SK-N-SH (cell line): ENCODE results near the gene GPR137B.

ENCODE experiments used
- CHD2 ChIP-seq: fragments of 150-350 bp; IDR thresholded peaks from 2 replicates; pipeline ENCODE4 v1.6.1; 2018; ENCODE audit warnings: low read length; ENCODE audit not compliant: partially characterized antibody
- CTCF ChIP-seq: fragments of 200-600 bp; sonication (generic); IDR thresholded peaks from 2 replicates; pipeline ENCODE4 v1.6.1; 2017; ENCODE audit warnings: antibody characterized with exemption, mild to moderate bottlenecking, moderate library complexity
- EZH2phosphoT487 ChIP-seq: fragments of 200-600 bp; sonication (generic); IDR thresholded peaks from 2 replicates; pipeline ENCODE4 v1.6.1; 2017; ENCODE audit warnings: low read depth, mixed run types, mild to moderate bottlenecking, antibody characterized with exemption, moderate library complexity, borderline replicate concordance
- MAX ChIP-seq: IDR thresholded peaks from 2 replicates; pipeline ENCODE4 v1.4.0; 2012; ENCODE audit warnings: low read depth
- MXI1 ChIP-seq: IDR thresholded peaks from 2 replicates; pipeline ENCODE4 v1.6.1; 2012; ENCODE audit warnings: mild to moderate bottlenecking, low read depth, low read length, improper control_type of control experiment
- RCOR1 ChIP-seq: fragments of 150-350 bp; IDR thresholded peaks from 2 replicates; pipeline ENCODE4 v1.6.1; 2017; ENCODE audit warnings: antibody characterized with exemption, low read length
- USF1 ChIP-seq: IDR thresholded peaks from 2 replicates; pipeline ENCODE4 v1.4.0; 2012; ENCODE audit warnings: low read depth, borderline replicate concordance

- TF ChIP-seq CTCF = no peak
- no peak for TF ChIP-seq EZH2phosphoT487
- no peak for TF ChIP-seq USF1
- TF ChIP-seq MXI1 = no peak
- TF ChIP-seq RCOR1 = no peak
- no peak for TF ChIP-seq CHD2
- TF ChIP-seq MAX = no peak
Measured at GRCh38 chr1:236124965-236125364, 17.4 kb upstream of the GPR137B start.
